Mesendoderm (in vitro differentiated cells): ENCODE results near the gene PTMA. TPM values are rescaled to one million over a fixed set of nuclear protein-coding genes. Genes with fewer than 3 reads are reported as not detected.
"Not testable (repeated sequence)": the region's sequence is repeated elsewhere in the genome, so short reads cannot be mapped to it uniquely, and the experiment has no call there.

Source experiments
- DNase-seq: peaks from one replicate; pipeline ENCODE4 v3.0.0; 2013
- H2AK5ac ChIP-seq: 2 replicates; pipeline ENCODE4 v1.6.1; 2013; ENCODE audit warnings: low read length, inconsistent platforms
- H2BK120ac ChIP-seq: 2 replicates; pipeline ENCODE4 v1.6.1; 2013; ENCODE audit warnings: low read depth, mild to moderate bottlenecking, low read length, moderate library complexity, mixed read lengths
- H2BK15ac ChIP-seq: replicated peaks from 2 replicates; pipeline ENCODE4 v1.6.1; 2013; ENCODE audit warnings: low read depth, mild to moderate bottlenecking, moderate library complexity
- H2BK5ac ChIP-seq: 2 replicates; pipeline ENCODE4 v1.6.1; 2013; ENCODE audit warnings: low read length, inconsistent platforms
- H3K18ac ChIP-seq: 2 replicates; pipeline ENCODE4 v1.6.1; 2013; ENCODE audit warnings: mild to moderate bottlenecking, low read length, mixed read lengths
- H3K23ac ChIP-seq: one replicate; pipeline ENCODE4 v1.6.1; 2013; ENCODE audit warnings: low read length
- H3K27ac ChIP-seq: 2 replicates; pipeline ENCODE4 v1.5.1; 2013; ENCODE audit warnings: low read depth, mild to moderate bottlenecking, inconsistent platforms, low read length, moderate library complexity
- H3K27me3 ChIP-seq: 2 replicates; pipeline ENCODE4 v1.6.1; 2013; ENCODE audit warnings: low read length, control low read depth, mild to moderate bottlenecking, inconsistent platforms; ENCODE audit not compliant: insufficient read depth, poor library complexity
- H3K36me3 ChIP-seq: 2 replicates; pipeline ENCODE4 v1.6.1; 2013; ENCODE audit warnings: low read length, inconsistent platforms; ENCODE audit not compliant: control insufficient read depth, insufficient read depth
- H3K4ac ChIP-seq: one replicate; pipeline ENCODE4 v1.6.1; 2013; ENCODE audit warnings: low read depth, mild to moderate bottlenecking, low read length, moderate library complexity
- H3K4me1 ChIP-seq: 2 replicates; pipeline ENCODE4 v1.6.1; 2013; ENCODE audit warnings: low read depth, low read length, inconsistent platforms; ENCODE audit not compliant: control insufficient read depth
- H3K4me2 ChIP-seq: 2 replicates; pipeline ENCODE4 v1.6.1; 2013; ENCODE audit warnings: low read length
- H3K4me3 ChIP-seq: 2 replicates; pipeline ENCODE4 v1.5.1; 2013; ENCODE audit warnings: mild to moderate bottlenecking, low read length
- H3K56ac ChIP-seq: one replicate; pipeline ENCODE4 v1.6.1; 2013; ENCODE audit warnings: low read length
- H3K79me1 ChIP-seq: 2 replicates; pipeline ENCODE4 v1.6.1; 2013; ENCODE audit warnings: low read length, inconsistent platforms
- H3K79me2 ChIP-seq: 2 replicates; pipeline ENCODE4 v1.6.1; 2013; ENCODE audit warnings: mild to moderate bottlenecking, low read length; ENCODE audit not compliant: control insufficient read depth, insufficient read depth
- H3K9ac ChIP-seq: 2 replicates; pipeline ENCODE4 v1.6.1; 2013; ENCODE audit warnings: low read length, inconsistent platforms
- H4K5ac ChIP-seq: one replicate; pipeline ENCODE4 v1.6.1; 2013; ENCODE audit warnings: low read length
- H4K8ac ChIP-seq: one replicate; pipeline ENCODE4 v1.6.1; 2013; ENCODE audit warnings: low read depth, mild to moderate bottlenecking, control low read depth, low read length, moderate library complexity
- WGBS: extraction: QIAGEN DNeasy Blood & Tissue Kit; methylation state at CpG from one replicate; pipeline ENCODE4 v1.1.7; 2013; ENCODE audit warnings: low lambda C conversion rate, missing lambda C conversion rate; ENCODE audit not compliant: insufficient coverage; ENCODE audit errors: extremely low coverage; 5-methylcytosine and 5-hydroxymethylcytosine counted together
- small RNA-seq: library from polyadenylated mRNA; stranded (forward); fragments of <200 nt; extraction: miRNeasy Mini kit (QIAGEN cat#:217004); gene quantifications from one replicate; pipeline ENCODE3, GENCODE V24; 2013; ENCODE audit not compliant: insufficient read depth

PTMA gene

GRCh38 chr2:231749016-231749415, 40.7 kb downstream of the PTMA start:
- H3K4ac ChIP-seq, H3K4me1 ChIP-seq, H3K79me2 ChIP-seq, H4K5ac ChIP-seq, H3K36me3 ChIP-seq, H3K79me1 ChIP-seq, H2BK15ac ChIP-seq, H3K27ac ChIP-seq, DNase-seq, H3K56ac ChIP-seq, H4K8ac ChIP-seq, H3K9ac ChIP-seq, H3K4me2 ChIP-seq, H2AK5ac ChIP-seq, H2BK5ac ChIP-seq, H3K23ac ChIP-seq, H3K18ac ChIP-seq, H3K4me3 ChIP-seq, H2BK120ac ChIP-seq, H3K27me3 ChIP-seq: not testable (repeated sequence)
- no CpG with 5 or more reads among the region's 10 CpGs for WGBS

- no peak overlapping the region for H3K56ac ChIP-seq
- no peak overlapping the region for H3K23ac ChIP-seq
- H3K36me3 ChIP-seq = no peaks in the 10 kb centered on the region
- H2AK5ac ChIP-seq = no peak overlapping the region
- H4K5ac ChIP-seq = no peak overlapping the region
- no peak overlapping the region for H3K18ac ChIP-seq
- H3K4me1 ChIP-seq = no peaks in the 10 kb centered on the region
- H3K27ac ChIP-seq = no peak overlapping the region
- H3K27me3 ChIP-seq = no peaks in the 10 kb centered on the region
- no peak overlapping the region for H2BK5ac ChIP-seq
- H2BK15ac ChIP-seq = no peak overlapping the region
- WGBS = no CpG with 5 or more reads among the region's 4 CpGs
- no peaks in the 10 kb centered on the region for H3K79me2 ChIP-seq
- DNase-seq = no peak
- H4K8ac ChIP-seq = no peak overlapping the region
- no peak overlapping the region for H3K4ac ChIP-seq
- H3K4me2 ChIP-seq = no peak overlapping the region
- H2BK120ac ChIP-seq = no peak overlapping the region
- no peaks in the 10 kb centered on the region for H3K79me1 ChIP-seq
- no peak overlapping the region for H3K9ac ChIP-seq
- H3K4me3 ChIP-seq = no peak overlapping the region
These were observed 42.9 kb downstream of the PTMA start for GRCh38 chr2:231751042-231751815.

GRCh38 chr2:231752061-231752460, 43.7 kb downstream of the PTMA start:
- no peak overlapping the region for H3K4me2 ChIP-seq
- H3K18ac ChIP-seq = no peak overlapping the region
- H2BK120ac ChIP-seq = no peak overlapping the region
- no peaks in the 10 kb centered on the region for H3K27me3 ChIP-seq
- H3K79me1 ChIP-seq = no peaks in the 10 kb centered on the region
- no peak overlapping the region for H2BK15ac ChIP-seq
- H4K8ac ChIP-seq = no peak overlapping the region
- H3K4me1 ChIP-seq = no peaks in the 10 kb centered on the region
- H3K4me3 ChIP-seq = no peak overlapping the region
- H2BK5ac ChIP-seq = no peak overlapping the region
- H3K36me3 ChIP-seq = no peaks in the 10 kb centered on the region
- no peak overlapping the region for H3K9ac ChIP-seq
- no peak overlapping the region for H3K56ac ChIP-seq
- H3K4ac ChIP-seq = no peak overlapping the region
- H3K27ac ChIP-seq = no peak overlapping the region
- no peak overlapping the region for H2AK5ac ChIP-seq
- no CpG with 5 or more reads among the region's 2 CpGs for WGBS
- no peak for DNase-seq
- H3K23ac ChIP-seq = no peak overlapping the region
- no peaks in the 10 kb centered on the region for H3K79me2 ChIP-seq
- H4K5ac ChIP-seq = no peak overlapping the region

- no CpG with 5 or more reads among the region's 2 CpGs for WGBS
- Histone ChIP-seq H3K27ac (no peak overlapping the region), H2BK120ac (no peak overlapping the region), H4K5ac (no peak overlapping the region), H3K23ac (no peak overlapping the region), H3K79me2 (no peaks in the 10 kb centered on the region), H2BK15ac (no peak overlapping the region), H4K8ac (no peak overlapping the region), H3K4me1 (no peaks in the 10 kb centered on the region), H3K27me3 (no peaks in the 10 kb centered on the region), H2BK5ac (no peak overlapping the region), H3K9ac (no peak overlapping the region), H3K4me2 (no peak overlapping the region), H3K4me3 (no peak overlapping the region), H3K36me3 (no peaks in the 10 kb centered on the region), H3K56ac (no peak overlapping the region), H3K4ac (no peak overlapping the region), H3K18ac (no peak overlapping the region), H2AK5ac (no peak overlapping the region), H3K79me1 (no peaks in the 10 kb centered on the region)
- peak; percentile 54 for DNase-seq
These were observed 53.4 kb downstream of the PTMA start for GRCh38 chr2:231761735-231762134.

Small RNA genes lying within 50 kb of the gene (small RNA-seq; reads per million reads assigned to genes)
- not detected for gene RF00015
